OCI-LY1 (cell line): ENCODE results near the gene C1orf35.

Source experiments
- CTCF ChIP-seq: fragments of 200-600 bp; sonication (generic), shearing (Covaris generic); IDR thresholded peaks from 2 replicates; pipeline ENCODE4 v1.5.1; 2017; ENCODE audit warnings: mild to moderate bottlenecking, antibody characterized with exemption, low read length, moderate library complexity, mixed read lengths
- EZH2 ChIP-seq: fragments of 200-600 bp; sonication (generic), shearing (Covaris generic); IDR thresholded peaks from 2 replicates; pipeline ENCODE4 v1.8.0; 2017; ENCODE audit warnings: borderline replicate concordance, mixed run types, mild to moderate bottlenecking, antibody characterized with exemption, low read length, moderate library complexity, mixed read lengths

DNA sequence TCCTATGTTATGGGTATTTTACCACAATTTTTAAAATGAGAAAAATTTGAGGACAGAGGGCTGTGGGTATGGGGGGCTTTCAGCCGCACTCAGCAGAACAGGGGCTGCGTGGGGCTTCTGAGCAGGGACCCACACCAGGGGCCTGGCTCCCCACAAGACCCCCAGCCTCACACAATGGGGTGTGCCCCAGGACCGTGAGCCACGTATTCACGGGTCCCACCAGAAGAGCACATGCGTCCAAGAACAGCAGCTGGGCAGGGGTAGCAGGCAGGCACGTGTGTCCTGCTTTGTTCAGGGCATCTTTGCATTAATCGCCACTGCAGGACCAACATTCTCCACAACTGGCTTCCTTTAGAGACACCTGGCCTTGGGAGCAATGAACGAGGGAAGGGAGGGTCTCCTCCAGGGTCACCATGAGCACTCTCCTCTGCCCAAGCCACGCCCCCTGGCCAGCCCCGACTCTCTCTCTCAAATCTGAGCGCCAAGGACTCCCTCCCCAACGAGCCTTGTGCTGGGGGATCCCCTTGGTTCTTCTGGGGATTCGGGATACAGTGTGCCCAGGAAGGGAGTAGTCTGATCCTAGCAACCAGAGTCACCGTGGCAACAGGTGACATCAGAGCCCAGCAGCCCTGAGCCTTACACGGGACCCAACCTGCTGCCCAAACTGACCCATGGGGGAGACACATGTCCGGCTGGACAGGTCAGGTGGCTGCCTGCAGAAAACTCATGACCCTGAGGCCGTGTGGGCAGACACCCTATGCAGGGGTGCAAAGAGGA lies 28.0 kb downstream of the C1orf35 start:
- TF ChIP-seq CTCF (no peak), EZH2 (no peak)
